ENCODE measurements around the gene MLC1. TPM values are rescaled to one million over a fixed set of nuclear protein-coding genes. Genes with fewer than 3 reads are reported as not detected.

The MLC1 gene
- total and polyA plus RNA-seq, 2 donors (not counting 1 experiment from before 2014, with no cell fraction given), result 0.34 TPM; not detected in 1

DNA sequence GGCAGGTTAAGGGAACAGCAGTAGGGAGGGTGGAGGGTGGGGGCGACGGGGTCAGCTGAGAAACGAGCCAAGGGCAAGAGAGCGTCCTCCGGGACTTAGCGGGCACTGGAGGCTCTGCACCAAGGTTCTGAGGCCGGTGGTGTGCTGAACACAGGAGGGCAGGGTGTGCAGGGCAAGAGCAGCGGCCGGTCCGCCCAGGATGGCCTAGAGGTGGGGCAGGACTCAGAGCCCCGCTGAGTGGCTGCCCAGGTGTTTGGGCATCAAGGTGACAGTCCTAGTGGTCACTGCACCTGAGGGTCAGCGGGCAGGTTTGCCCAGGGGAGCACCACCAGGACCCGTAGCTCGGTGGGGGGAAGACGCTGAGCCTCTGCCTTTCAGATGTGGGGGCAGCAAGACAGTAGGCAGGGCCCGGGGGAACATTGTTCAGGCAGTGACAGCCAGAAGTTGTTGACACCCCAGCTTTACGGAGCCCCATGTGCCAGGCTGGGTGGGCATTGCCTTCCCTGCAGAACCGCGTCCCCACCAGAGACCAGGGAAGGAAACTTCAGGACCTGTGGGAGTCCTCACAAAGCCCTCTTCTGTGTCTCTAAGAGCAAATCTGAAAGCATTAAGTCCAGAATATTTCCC, 22.6 kb downstream of the MLC1 start:
- intact Hi-C loops (cut with micrococcal nuclease), result no loop called here
- Histone ChIP-seq H2AFZ (ENCODE audit: insufficient read depth, low read depth, low read length, poor library complexity, severe bottlenecking) (no peak overlapping the region), H3K9me3 (ENCODE audit: control extremely low read depth in 1 of 3, control insufficient read depth in 2 of 3, insufficient read depth in 1 of 3, low read length in 2 of 3) (no peaks in the 10 kb centered on the region), H3K4me3 (ENCODE audit: control extremely low read depth in 1 of 5, extremely low read depth in 1 of 5, insufficient read depth in 1 of 5, low read depth in 2 of 5, low read length in 4 of 5) (no peak overlapping the region), H3K9ac (ENCODE audit: low read length) (no peak overlapping the region), H3K4me1 (ENCODE audit: control insufficient read depth in 2 of 2, insufficient read depth in 2 of 2, low read length in 2 of 2) (peaks cover 4 to 9% of the 10 kb centered on the region in 2 donors), H3K36me3 (replicated peaks in 1 of 2; ENCODE audit: control extremely low read depth in 1 of 2, control insufficient read depth in 1 of 2, extremely low read depth in 1 of 2, insufficient read depth in 2 of 2, low read length in 1 of 2) (no peaks in the 10 kb centered on the region), H3K4me2 (replicated peaks; ENCODE audit: low read depth, low read length, poor library complexity, severe bottlenecking) (no peak overlapping the region), H3K79me2 (ENCODE audit: control insufficient read depth, insufficient read depth, low read length) (no peaks in the 10 kb centered on the region), H4K20me1 (ENCODE audit: control insufficient read depth, insufficient read depth, low read length, poor library complexity, severe bottlenecking) (no peaks in the 10 kb centered on the region), H3K27ac (ENCODE audit: low read length in 2 of 2) (no peak overlapping the region), H3K27me3 (replicated peaks in 1 of 4; ENCODE audit: control extremely low read depth in 1 of 4, control insufficient read depth in 3 of 4, insufficient read depth in 4 of 4, low read length in 3 of 4) (peaks cover 0 to 17% (median 9%) of the 10 kb centered on the region in 4 experiments)
- 92% methylated on average over 19 of the region's 19 CpGs for WGBS (ENCODE audit: insufficient coverage)
- ATAC-seq (ENCODE audit: low read depth), result no peak
- Mint-ChIP-seq H3K27me3 (peaks cover 18% of the 10 kb centered on the region), H3K27ac (no peak overlapping the region), H3K9me3 (ENCODE audit: insufficient read depth) (no peaks in the 10 kb centered on the region), H3K4me3 (no peak overlapping the region), H3K4me1 (peaks cover 4% of the 10 kb centered on the region)
- TF ChIP-seq, protein P1, sequence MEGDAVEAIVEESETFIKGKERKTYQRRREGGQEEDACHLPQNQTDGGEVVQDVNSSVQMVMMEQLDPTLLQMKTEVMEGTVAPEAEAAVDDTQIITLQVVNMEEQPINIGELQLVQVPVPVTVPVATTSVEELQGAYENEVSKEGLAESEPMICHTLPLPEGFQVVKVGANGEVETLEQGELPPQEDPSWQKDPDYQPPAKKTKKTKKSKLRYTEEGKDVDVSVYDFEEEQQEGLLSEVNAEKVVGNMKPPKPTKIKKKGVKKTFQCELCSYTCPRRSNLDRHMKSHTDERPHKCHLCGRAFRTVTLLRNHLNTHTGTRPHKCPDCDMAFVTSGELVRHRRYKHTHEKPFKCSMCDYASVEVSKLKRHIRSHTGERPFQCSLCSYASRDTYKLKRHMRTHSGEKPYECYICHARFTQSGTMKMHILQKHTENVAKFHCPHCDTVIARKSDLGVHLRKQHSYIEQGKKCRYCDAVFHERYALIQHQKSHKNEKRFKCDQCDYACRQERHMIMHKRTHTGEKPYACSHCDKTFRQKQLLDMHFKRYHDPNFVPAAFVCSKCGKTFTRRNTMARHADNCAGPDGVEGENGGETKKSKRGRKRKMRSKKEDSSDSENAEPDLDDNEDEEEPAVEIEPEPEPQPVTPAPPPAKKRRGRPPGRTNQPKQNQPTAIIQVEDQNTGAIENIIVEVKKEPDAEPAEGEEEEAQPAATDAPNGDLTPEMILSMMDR (IDR thresholded peaks at IDR 0.05), result no peak
- no peak for TF ChIP-seq EZH2 (IDR thresholded peaks at IDR 0.05; ENCODE audit: borderline replicate concordance, insufficient read depth, low read depth, low read length, poor library complexity, severe bottlenecking)
- DNase-seq, result no peak
- ChIA-PET CTCF (no interaction called here), POLR2A (no interaction called here)

DNA sequence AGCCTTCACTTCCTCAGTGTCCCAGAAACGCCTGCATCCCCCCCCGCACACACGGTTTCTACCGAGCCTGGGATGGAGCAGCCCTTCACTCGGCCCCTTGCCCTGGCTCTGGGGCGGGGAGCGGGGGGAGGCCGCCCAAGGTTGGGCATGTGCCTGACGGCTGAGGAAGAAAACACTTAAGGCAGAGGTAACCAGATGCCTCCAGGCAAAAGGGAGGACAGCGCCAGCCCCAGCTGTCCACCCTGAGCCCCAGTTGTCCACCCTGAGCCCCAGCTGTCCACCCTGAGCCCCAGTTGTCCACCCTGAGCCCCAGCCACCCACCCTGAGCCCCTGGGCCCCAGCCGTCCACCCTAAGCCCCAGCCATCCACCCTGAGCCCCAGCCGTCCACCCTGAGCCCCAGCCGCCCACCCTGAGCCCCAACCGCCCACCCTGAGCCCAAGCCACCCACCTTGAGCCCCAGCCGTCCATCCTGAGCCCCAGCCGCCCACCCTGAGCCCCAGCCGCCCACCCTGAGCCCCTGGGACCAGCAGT, 23.3 kb downstream of the MLC1 start:
- Mint-ChIP-seq H3K4me1 (peaks cover 4% of the 10 kb centered on the region), H3K4me3 (no peak overlapping the region), H3K9me3 (ENCODE audit: insufficient read depth) (no peaks in the 10 kb centered on the region), H3K27ac (no peak overlapping the region), H3K27me3 (peaks cover 19% of the 10 kb centered on the region)
- peaks cover 0 to 22% (median 13%) of the 10 kb centered on the region in 4 experiments for H3K27me3 ChIP-seq (replicated peaks in 1 of 4; ENCODE audit: control extremely low read depth in 1 of 4, control insufficient read depth in 3 of 4, insufficient read depth in 4 of 4, low read length in 3 of 4)
- no peak overlapping the region for H3K9ac ChIP-seq (ENCODE audit: low read length)
- no peak overlapping the region for H3K4me2 ChIP-seq (replicated peaks; ENCODE audit: low read depth, low read length, poor library complexity, severe bottlenecking)
- no peaks in the 10 kb centered on the region for H3K9me3 ChIP-seq (ENCODE audit: control extremely low read depth in 1 of 3, control insufficient read depth in 2 of 3, insufficient read depth in 1 of 3, low read length in 2 of 3)
- H3K4me1 ChIP-seq (ENCODE audit: control insufficient read depth in 2 of 2, insufficient read depth in 2 of 2, low read length in 2 of 2), result peaks cover 4 to 9% of the 10 kb centered on the region in 2 donors
- no peaks in the 10 kb centered on the region for H4K20me1 ChIP-seq (ENCODE audit: control insufficient read depth, insufficient read depth, low read length, poor library complexity, severe bottlenecking)
- H3K27ac ChIP-seq (ENCODE audit: low read length in 2 of 2), result no peak overlapping the region
- intact Hi-C loops (cut with micrococcal nuclease), result no loop called here
- TF ChIP-seq EZH2 (IDR thresholded peaks at IDR 0.05; ENCODE audit: borderline replicate concordance, insufficient read depth, low read depth, low read length, poor library complexity, severe bottlenecking), result no peak
- TF ChIP-seq, protein P1 (IDR thresholded peaks at IDR 0.05), result no peak
- ChIA-PET POLR2A (no interaction called here), CTCF (no interaction called here)
- no peak overlapping the region for H3K4me3 ChIP-seq (ENCODE audit: control extremely low read depth in 1 of 5, extremely low read depth in 1 of 5, insufficient read depth in 1 of 5, low read depth in 2 of 5, low read length in 4 of 5)
- H3K79me2 ChIP-seq (ENCODE audit: control insufficient read depth, insufficient read depth, low read length), result no peaks in the 10 kb centered on the region
- WGBS (ENCODE audit: insufficient coverage), result 64% methylated on average over 13 of the region's 17 CpGs
- ATAC-seq (ENCODE audit: low read depth) (no peak), DNase-seq (no peak)
- H3K36me3 ChIP-seq (replicated peaks in 1 of 2; ENCODE audit: control extremely low read depth in 1 of 2, control insufficient read depth in 1 of 2, extremely low read depth in 1 of 2, insufficient read depth in 2 of 2, low read length in 1 of 2), result no peaks in the 10 kb centered on the region
- no peak overlapping the region for H2AFZ ChIP-seq (ENCODE audit: insufficient read depth, low read depth, low read length, poor library complexity, severe bottlenecking)
